H9 (cell line): ENCODE data around the gene GDF15. TPM values are rescaled to one million over a fixed set of nuclear protein-coding genes. Genes with fewer than 3 reads are reported as not detected.

Experiments
- DNase-seq: peaks from one replicate; pipeline ENCODE4 v3.0.0-alpha.2; 2017
- H2AFZ ChIP-seq: one replicate; pipeline ENCODE4 v1.6.1; 2013; ENCODE audit warnings: mild to moderate bottlenecking, low read length, control low read depth, moderate library complexity
- H2AK5ac ChIP-seq: 2 replicates; pipeline ENCODE4 v1.6.1; 2013; ENCODE audit warnings: low read length, control low read depth, mixed read lengths; ENCODE audit not compliant: insufficient read length
- H2BK120ac ChIP-seq: one replicate; pipeline ENCODE4 v1.6.1; 2013; ENCODE audit warnings: low read depth, mild to moderate bottlenecking, low read length, control low read depth, inconsistent platforms; ENCODE audit not compliant: poor library complexity, severe bottlenecking
- H2BK12ac ChIP-seq: 2 replicates; pipeline ENCODE4 v1.6.1; 2013; ENCODE audit warnings: low read length, control low read depth, mixed read lengths, low read depth; ENCODE audit not compliant: insufficient read length
- H2BK15ac ChIP-seq: 2 replicates; pipeline ENCODE4 v1.6.1; 2013; ENCODE audit warnings: low read depth, low read length, control low read depth
- H2BK20ac ChIP-seq: one replicate; pipeline ENCODE4 v1.6.1; 2013; ENCODE audit warnings: low read depth, mild to moderate bottlenecking, low read length, control low read depth, inconsistent platforms; ENCODE audit not compliant: poor library complexity, severe bottlenecking
- H2BK5ac ChIP-seq: 2 replicates; pipeline ENCODE4 v1.6.1; 2013; ENCODE audit warnings: low read length, control low read depth, mixed read lengths; ENCODE audit not compliant: insufficient read length
- H3K14ac ChIP-seq: 2 replicates; pipeline ENCODE4 v1.6.1; 2013; ENCODE audit warnings: low read length, control low read depth; ENCODE audit not compliant: insufficient read depth
- H3K18ac ChIP-seq: 2 replicates; pipeline ENCODE4 v1.6.1; 2013; ENCODE audit warnings: low read depth, mild to moderate bottlenecking, mixed read lengths, low read length, control low read depth; ENCODE audit not compliant: insufficient read length
- H3K23ac ChIP-seq: 2 replicates; pipeline ENCODE4 v1.6.1; 2013; ENCODE audit warnings: low read length, control low read depth, mixed read lengths, low read depth; ENCODE audit not compliant: insufficient read length
- H3K23me2 ChIP-seq: 2 replicates; pipeline ENCODE4 v1.6.1; 2013; ENCODE audit warnings: low read depth, mild to moderate bottlenecking, mixed read lengths, low read length, control low read depth; ENCODE audit not compliant: insufficient read length, poor library complexity, severe bottlenecking
- H3K27ac ChIP-seq: 2 replicates; pipeline ENCODE4 v1.5.1; 2013; ENCODE audit warnings: low read length, control low read depth, mixed read lengths, low read depth; ENCODE audit not compliant: insufficient read length
- H3K27me3 ChIP-seq: 2 replicates; pipeline ENCODE4 v1.6.1; 2013; ENCODE audit warnings: low read length, control low read depth, inconsistent platforms; ENCODE audit not compliant: insufficient read depth
- H3K4ac ChIP-seq: 2 replicates; pipeline ENCODE4 v1.6.1; 2013; ENCODE audit warnings: low read depth, mild to moderate bottlenecking, control low read depth, inconsistent platforms, low read length, moderate library complexity
- H3K4me1 ChIP-seq: 2 replicates; pipeline ENCODE4 v1.6.1; 2013; ENCODE audit warnings: low read length, control low read depth, inconsistent platforms; ENCODE audit not compliant: insufficient read depth
- H3K4me2 ChIP-seq: 2 replicates; pipeline ENCODE4 v1.6.1; 2013; ENCODE audit warnings: low read length, control low read depth, mixed read lengths; ENCODE audit not compliant: insufficient read length, insufficient read depth
- H3K56ac ChIP-seq: 2 replicates; pipeline ENCODE4 v1.6.1; 2013; ENCODE audit warnings: low read depth, mild to moderate bottlenecking, mixed read lengths, low read length, control low read depth; ENCODE audit not compliant: insufficient read length
- H3K79me1 ChIP-seq: 2 replicates; pipeline ENCODE4 v1.6.1; 2013; ENCODE audit warnings: low read depth, mild to moderate bottlenecking, moderate library complexity, low read length, control low read depth, inconsistent platforms; ENCODE audit not compliant: insufficient read depth, poor library complexity, severe bottlenecking
- H3K79me2 ChIP-seq: 2 replicates; pipeline ENCODE4 v1.6.1; 2013; ENCODE audit warnings: low read length, control low read depth, inconsistent platforms; ENCODE audit not compliant: insufficient read depth
- H3K9ac ChIP-seq: 2 replicates; pipeline ENCODE4 v1.6.1; 2013; ENCODE audit warnings: low read length, control low read depth, mixed read lengths; ENCODE audit not compliant: insufficient read length; ENCODE audit errors: extremely low read depth
- H3K9me3 ChIP-seq: one replicate; pipeline ENCODE4 v1.6.1; 2013; ENCODE audit warnings: low read depth, low read length, inconsistent platforms; ENCODE audit not compliant: control insufficient read depth
- H3T11ph ChIP-seq: one replicate; pipeline ENCODE4 v1.6.1; 2013; ENCODE audit warnings: mild to moderate bottlenecking, low read length, control low read depth, inconsistent platforms
- H4K20me1 ChIP-seq: one replicate; pipeline ENCODE4 v1.6.1; 2013; ENCODE audit not compliant: control insufficient read depth, insufficient read length, insufficient read depth
- H4K5ac ChIP-seq: 2 replicates; pipeline ENCODE4 v1.6.1; 2013; ENCODE audit warnings: low read depth, mild to moderate bottlenecking, mixed read lengths, low read length, control low read depth; ENCODE audit not compliant: insufficient read length
- H4K8ac ChIP-seq: replicated peaks from 2 replicates; pipeline ENCODE4 v1.6.1; 2013; ENCODE audit warnings: low read length, control low read depth, mixed read lengths, low read depth; ENCODE audit not compliant: insufficient read length
- H4K91ac ChIP-seq: 2 replicates; pipeline ENCODE4 v1.6.1; 2013; ENCODE audit warnings: low read depth, mild to moderate bottlenecking, moderate library complexity, mixed read lengths, low read length, control low read depth; ENCODE audit not compliant: insufficient read length
- H3K27ac Mint-ChIP-seq, 3 experiments: 2 replicates in 2 of 3; 3 replicates in 1 of 3; pipeline ENCODE4 v1.8.0; 2020 to 2021; ENCODE audit warnings: mixed read lengths in 3 of 3, mild to moderate bottlenecking in 1 of 3, moderate library complexity in 1 of 3
- H3K27me3 Mint-ChIP-seq: 2 replicates; pipeline ENCODE4 v1.8.0; 2021; ENCODE audit warnings: low read depth, mild to moderate bottlenecking, moderate library complexity, mixed read lengths
- H3K36me3 Mint-ChIP-seq, 3 experiments: 2 replicates in 2 of 3; 3 replicates in 1 of 3; pipeline ENCODE4 v1.8.0; 2020 to 2021; ENCODE audit warnings: low read depth in 3 of 3, mixed read lengths in 3 of 3; ENCODE audit not compliant: insufficient read depth in 1 of 3
- H3K4me1 Mint-ChIP-seq, 2 experiments: 2 replicates each; pipeline ENCODE4 v1.8.0; 2020; ENCODE audit warnings: mixed read lengths in 2 of 2
- H3K4me3 Mint-ChIP-seq, 2 experiments: 2 replicates in 1 of 2; 3 replicates in 1 of 2; pipeline ENCODE4 v1.8.0; 2020 to 2021; ENCODE audit warnings: mild to moderate bottlenecking in 2 of 2, mixed read lengths in 2 of 2, moderate library complexity in 1 of 2
- H3K9me3 Mint-ChIP-seq, 2 experiments: 2 replicates in 1 of 2; 3 replicates in 1 of 2; pipeline ENCODE4 v1.8.0; 2020; ENCODE audit warnings: mild to moderate bottlenecking in 2 of 2, mixed read lengths in 2 of 2, moderate library complexity in 1 of 2
- WGBS: extraction: QIAGEN DNeasy Blood & Tissue Kit; methylation state at CpG from one replicate; pipeline ENCODE4 v1.1.7; 2013; ENCODE audit warnings: missing lambda C conversion rate, low lambda C conversion rate, mixed read lengths; ENCODE audit not compliant: insufficient read length; ENCODE audit errors: extremely low coverage; 5-methylcytosine and 5-hydroxymethylcytosine counted together
- total RNA-seq: library from RNA; stranded (reverse); gene quantifications from 2 replicates; pipeline ENCODE4 v1.2.1, GENCODE V29; 2021
- TF ChIP-seq, protein P1 (sequence below): fragments of 200-600 bp; sonication (generic); conservative IDR thresholded peaks from 3 replicates; pipeline ENCODE4 v1.8.0; 2021; ENCODE audit warnings: antibody characterized with exemption, mild to moderate bottlenecking

The GDF15 gene
- total RNA-seq, 1 experiment from 2014 or later, result 5.7 TPM

GRCh38 chr19:18418483-18419194 lies 32.7 kb downstream of the GDF15 start:
- Mint-ChIP-seq H3K27me3 (peaks cover 59% of the 10 kb centered on the region), H3K4me1 (peaks cover 33 to 61% of the 10 kb centered on the region in 2 experiments), H3K9me3 (no peaks in the 10 kb centered on the region; a peak in 2 of 5 replicates), H3K36me3 (peaks cover 0 to 5% (median 0%) of the 10 kb centered on the region in 3 experiments; a peak in 1 of 7 replicates), H3K27ac (no peak overlapping the region), H3K4me3 (peak overlapping the region; percentile 53 to 78)
- no peak overlapping the region for H2AFZ ChIP-seq
- H3K18ac ChIP-seq, result no peak overlapping the region
- H2BK20ac ChIP-seq, result no peak overlapping the region
- no peaks in the 10 kb centered on the region for H3K9me3 ChIP-seq
- no peak overlapping the region for H3K14ac ChIP-seq
- H2BK120ac ChIP-seq, result no peak overlapping the region
- no peak overlapping the region for H3T11ph ChIP-seq
- no peak overlapping the region for H2AK5ac ChIP-seq
- H4K91ac ChIP-seq, result no peak overlapping the region
- no peak overlapping the region for H3K27ac ChIP-seq
- H3K9ac ChIP-seq, result no peak overlapping the region
- H3K56ac ChIP-seq, result no peak overlapping the region
- H3K27me3 ChIP-seq, result no peaks in the 10 kb centered on the region; the same call in 1 of the 2 replicates
- no peak overlapping the region for H3K4ac ChIP-seq
- H3K23ac ChIP-seq, result no peak overlapping the region
- no CpG with 5 or more reads among the region's 39 CpGs for WGBS
- H4K20me1 ChIP-seq, result no peaks in the 10 kb centered on the region
- no peak overlapping the region for H2BK5ac ChIP-seq
- H3K4me2 ChIP-seq, result peak overlapping the region; percentile 25
- no peak overlapping the region for H2BK15ac ChIP-seq
- peaks cover 14% of the 10 kb centered on the region for H3K23me2 ChIP-seq
- H4K8ac ChIP-seq, result no peak overlapping the region
- H4K5ac ChIP-seq, result no peak overlapping the region
- no peaks in the 10 kb centered on the region for H3K79me2 ChIP-seq
- H2BK12ac ChIP-seq, result no peak overlapping the region
- no peaks in the 10 kb centered on the region for H3K79me1 ChIP-seq
- DNase-seq, result no peak
- TF ChIP-seq, protein P1, sequence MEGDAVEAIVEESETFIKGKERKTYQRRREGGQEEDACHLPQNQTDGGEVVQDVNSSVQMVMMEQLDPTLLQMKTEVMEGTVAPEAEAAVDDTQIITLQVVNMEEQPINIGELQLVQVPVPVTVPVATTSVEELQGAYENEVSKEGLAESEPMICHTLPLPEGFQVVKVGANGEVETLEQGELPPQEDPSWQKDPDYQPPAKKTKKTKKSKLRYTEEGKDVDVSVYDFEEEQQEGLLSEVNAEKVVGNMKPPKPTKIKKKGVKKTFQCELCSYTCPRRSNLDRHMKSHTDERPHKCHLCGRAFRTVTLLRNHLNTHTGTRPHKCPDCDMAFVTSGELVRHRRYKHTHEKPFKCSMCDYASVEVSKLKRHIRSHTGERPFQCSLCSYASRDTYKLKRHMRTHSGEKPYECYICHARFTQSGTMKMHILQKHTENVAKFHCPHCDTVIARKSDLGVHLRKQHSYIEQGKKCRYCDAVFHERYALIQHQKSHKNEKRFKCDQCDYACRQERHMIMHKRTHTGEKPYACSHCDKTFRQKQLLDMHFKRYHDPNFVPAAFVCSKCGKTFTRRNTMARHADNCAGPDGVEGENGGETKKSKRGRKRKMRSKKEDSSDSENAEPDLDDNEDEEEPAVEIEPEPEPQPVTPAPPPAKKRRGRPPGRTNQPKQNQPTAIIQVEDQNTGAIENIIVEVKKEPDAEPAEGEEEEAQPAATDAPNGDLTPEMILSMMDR, result no peak
- H3K4me1 ChIP-seq, result peaks cover 4% of the 10 kb centered on the region; the same call in 1 of the 2 replicates
